Fibroblast of the aortic adventitia (primary cell): ENCODE measurements around the gene DACT1. TPM values are rescaled to one million over a fixed set of nuclear protein-coding genes. Genes with fewer than 3 reads are reported as not detected.

Experiments used
- DNase-seq: peaks from one replicate; pipeline ENCODE4 v3.0.0-alpha.2; 2010; ENCODE audit warnings: low read depth
- H3K4me3 ChIP-seq: 2 replicates; pipeline ENCODE4 v1.5.1; 2011; ENCODE audit warnings: low read depth, mild to moderate bottlenecking, control low read depth, low read length, moderate library complexity
- total RNA-seq: library from RNA; depleted of rRNA; stranded (reverse); fragments of >200 nt; gene quantifications from 2 replicates; pipeline ENCODE4 v1.2.3, GENCODE V29; 2012; ENCODE audit warnings: low replicate concordance
- TF ChIP-seq, protein P1 (sequence below): IDR thresholded peaks from 2 replicates; pipeline ENCODE4 v1.5.1; 2011; ENCODE audit warnings: mild to moderate bottlenecking, low read length, control low read depth, inconsistent platforms; ENCODE audit not compliant: insufficient read depth

Gene DACT1
- total RNA-seq, 1 donor = 13.6 TPM

- no peak for DNase-seq
- TF ChIP-seq, protein P1, sequence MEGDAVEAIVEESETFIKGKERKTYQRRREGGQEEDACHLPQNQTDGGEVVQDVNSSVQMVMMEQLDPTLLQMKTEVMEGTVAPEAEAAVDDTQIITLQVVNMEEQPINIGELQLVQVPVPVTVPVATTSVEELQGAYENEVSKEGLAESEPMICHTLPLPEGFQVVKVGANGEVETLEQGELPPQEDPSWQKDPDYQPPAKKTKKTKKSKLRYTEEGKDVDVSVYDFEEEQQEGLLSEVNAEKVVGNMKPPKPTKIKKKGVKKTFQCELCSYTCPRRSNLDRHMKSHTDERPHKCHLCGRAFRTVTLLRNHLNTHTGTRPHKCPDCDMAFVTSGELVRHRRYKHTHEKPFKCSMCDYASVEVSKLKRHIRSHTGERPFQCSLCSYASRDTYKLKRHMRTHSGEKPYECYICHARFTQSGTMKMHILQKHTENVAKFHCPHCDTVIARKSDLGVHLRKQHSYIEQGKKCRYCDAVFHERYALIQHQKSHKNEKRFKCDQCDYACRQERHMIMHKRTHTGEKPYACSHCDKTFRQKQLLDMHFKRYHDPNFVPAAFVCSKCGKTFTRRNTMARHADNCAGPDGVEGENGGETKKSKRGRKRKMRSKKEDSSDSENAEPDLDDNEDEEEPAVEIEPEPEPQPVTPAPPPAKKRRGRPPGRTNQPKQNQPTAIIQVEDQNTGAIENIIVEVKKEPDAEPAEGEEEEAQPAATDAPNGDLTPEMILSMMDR = no peak
- H3K4me3 ChIP-seq = no peak overlapping the region
Observed at GRCh38 chr14:58671436-58671835, 33.7 kb downstream of the DACT1 start.

DNA sequence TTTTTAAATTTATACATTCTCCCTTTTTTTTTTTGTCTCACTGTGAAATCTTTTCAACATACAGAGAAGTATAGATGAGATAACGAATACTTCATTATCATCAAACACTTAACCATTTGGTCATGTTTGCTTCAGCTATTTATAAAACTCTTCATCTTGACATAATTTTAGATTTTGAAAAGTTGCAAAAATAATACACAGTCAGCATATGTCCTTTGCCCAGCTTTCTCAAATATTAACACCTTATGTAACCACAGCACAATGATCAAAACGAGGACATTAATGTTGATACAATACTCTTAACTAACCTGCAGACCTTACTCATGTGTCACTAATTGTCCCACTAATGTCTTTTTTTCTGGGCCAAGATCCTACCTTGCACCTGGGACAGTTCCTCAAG is 36.0 kb downstream of the DACT1 start:
- H3K4me3 ChIP-seq = no peak overlapping the region
- TF ChIP-seq, protein P1 = no peak
- no peak for DNase-seq

GRCh38 chr14:58677001-58677400 is 39.2 kb downstream of the DACT1 start:
- no peak for DNase-seq
- TF ChIP-seq, protein P1 = no peak
- no peak overlapping the region for H3K4me3 ChIP-seq

DNA sequence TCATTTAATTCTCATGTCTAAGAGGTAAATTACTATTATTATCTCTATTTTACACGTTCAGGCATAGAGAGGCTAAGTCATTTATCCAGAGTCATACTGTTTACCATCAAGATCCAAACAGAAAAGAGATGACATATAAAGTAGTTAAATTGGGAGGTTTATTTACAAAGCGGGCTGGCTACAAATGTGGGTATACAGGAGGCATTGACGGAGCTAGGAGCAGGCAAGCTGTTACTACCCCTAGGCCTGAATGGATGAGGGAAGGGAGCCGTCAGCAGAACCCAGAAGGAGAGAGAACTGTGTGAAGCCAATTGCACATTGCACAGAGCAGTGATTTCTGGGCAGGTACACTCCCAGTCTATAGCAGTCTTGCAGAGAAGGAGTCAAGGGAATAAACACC is 39.8 kb downstream of the DACT1 start:
- TF ChIP-seq, protein P1 = no peak

DNA sequence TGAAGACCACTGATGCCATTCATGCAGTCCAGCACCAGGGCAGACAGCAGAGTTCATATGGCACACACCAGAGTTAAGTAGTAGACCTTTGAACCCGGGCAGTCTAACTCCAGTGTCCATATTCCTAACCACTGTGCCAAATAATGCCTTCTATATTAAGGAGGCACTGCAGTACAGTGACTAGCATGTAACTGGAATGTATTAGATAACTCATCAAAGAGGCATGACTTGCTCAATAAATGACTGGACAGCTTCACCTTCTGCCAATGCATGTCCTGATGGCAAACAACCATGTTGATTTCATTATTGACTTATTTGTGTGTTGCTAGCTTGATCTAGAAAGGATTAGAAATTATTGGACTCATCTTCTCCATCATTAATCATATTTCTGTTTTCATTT is 40.2 kb downstream of the DACT1 start:
- TF ChIP-seq, protein P1 = no peak
- DNase-seq = no peak

More for the DNA sequence above, 39.8 kb downstream of the DACT1 start:
- DNase-seq = no peak
- no peak overlapping the region for H3K4me3 ChIP-seq

DNA sequence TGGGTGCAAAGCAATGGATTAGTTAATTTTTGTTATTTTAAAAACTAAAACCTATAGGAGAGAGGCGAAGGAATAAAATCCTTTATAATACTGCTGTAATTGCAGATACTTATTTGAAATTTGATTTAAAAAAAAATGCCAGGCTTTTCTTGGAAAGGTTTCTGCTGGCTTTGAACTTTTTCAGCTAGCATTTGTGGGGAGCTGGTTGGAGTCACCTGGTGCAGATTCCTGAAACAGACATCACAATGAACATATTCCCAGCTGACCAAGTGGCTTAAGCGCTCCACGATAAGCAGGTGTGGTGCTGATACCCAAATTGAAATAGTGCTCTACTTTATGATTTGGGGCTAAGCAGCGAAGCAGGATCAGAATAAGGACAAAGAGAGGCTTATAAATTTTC is 42.9 kb downstream of the DACT1 start:
- TF ChIP-seq, protein P1 = no peak
- no peak overlapping the region for H3K4me3 ChIP-seq
- DNase-seq = no peak

More for the DNA sequence above, 40.2 kb downstream of the DACT1 start:
- no peak overlapping the region for H3K4me3 ChIP-seq

DNA sequence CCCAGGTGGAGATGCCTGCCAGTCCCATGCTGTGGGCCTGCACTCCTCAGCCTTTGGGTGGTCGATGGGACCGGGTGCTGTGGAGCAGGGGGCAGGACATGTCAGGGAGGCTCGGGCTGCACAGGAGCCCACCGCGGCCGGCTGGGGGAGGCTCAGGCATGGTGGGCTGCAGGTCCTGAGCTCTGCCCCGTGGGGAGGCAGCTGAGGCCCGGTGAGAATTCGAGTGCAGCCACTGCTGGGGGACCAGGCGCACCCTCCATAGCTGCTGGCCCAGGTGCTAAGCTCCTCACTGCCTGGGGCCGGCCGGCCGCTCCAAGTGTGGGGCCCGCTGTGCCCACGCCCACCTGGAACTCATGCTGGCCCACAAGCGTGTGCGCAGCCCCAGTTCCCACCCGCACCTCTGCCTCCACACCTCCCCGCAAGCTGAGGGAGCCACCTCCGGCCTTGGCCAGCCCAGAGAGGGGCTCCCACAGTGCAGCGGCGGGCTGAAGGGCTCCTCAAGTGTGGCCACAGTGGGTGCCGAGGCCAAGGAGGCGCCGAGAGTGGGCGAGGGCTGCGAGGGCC is 49.6 kb downstream of the DACT1 start:
- H3K4me3 ChIP-seq = no peak overlapping the region
- TF ChIP-seq, protein P1 = no peak

More for the DNA sequence above, 49.6 kb downstream of the DACT1 start:
- DNase-seq = no peak
